GM19043 (cell line): ENCODE data around the gene CFAP68.
"Not testable (repeated sequence)": the region's sequence is repeated elsewhere in the genome, so short reads cannot be mapped to it uniquely, and the experiment has no call there.

Experiments
- ATAC-seq: cut with Tn5 transposase; IDR thresholded peaks from one replicate; pipeline ENCODE4 v1.9.1; 2021; ENCODE audit warnings: low read depth; ENCODE audit not compliant: unreplicated experiment

The CFAP68 gene

DNA sequence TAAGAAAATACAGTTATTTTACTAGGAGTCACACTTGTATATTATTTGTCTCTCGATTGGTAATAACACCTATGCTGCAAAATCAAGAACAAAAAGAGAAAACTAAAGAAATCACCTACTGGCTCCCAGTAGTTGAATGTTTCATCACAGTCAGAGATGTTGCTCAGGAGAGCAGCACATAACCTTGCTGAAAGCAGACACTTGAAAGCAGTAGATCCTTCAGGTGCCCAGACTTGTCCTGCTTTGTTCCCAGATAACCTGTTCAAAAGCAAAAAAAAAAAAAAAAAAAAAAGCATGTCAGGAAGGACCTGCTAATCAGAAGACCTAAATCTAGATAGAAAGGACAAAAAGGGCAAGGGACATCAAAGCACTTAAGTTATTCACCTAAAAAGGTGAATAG, 9.2 kb upstream of the CFAP68 start:
- ATAC-seq = no peak

DNA sequence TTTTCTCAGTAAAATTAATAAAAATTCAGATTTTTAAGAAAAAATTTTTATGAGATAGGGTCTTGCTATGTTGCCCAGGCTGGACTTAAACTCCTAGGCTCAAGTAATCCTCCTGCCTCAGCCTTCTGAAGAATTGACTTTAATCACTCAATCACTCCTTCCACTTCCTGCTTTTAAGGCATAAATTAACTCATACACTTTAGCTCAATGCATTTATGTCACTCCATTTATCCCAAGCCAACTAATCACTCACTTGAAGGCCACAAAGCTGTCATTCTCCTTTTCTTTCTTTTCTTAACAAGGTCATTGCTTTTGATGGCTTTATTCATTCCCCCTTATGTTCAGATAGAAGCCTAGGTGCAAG, 8.8 kb upstream of the CFAP68 start:
- ATAC-seq = no peak

GRCh38 chr11:111870886-111871692, 8.3 kb upstream of the CFAP68 start, which contains the start of gene ALG9:
TSS of gene ALG9 (minus strand) at chr11:111871581. CDS start at chr11:111871482, 99 bp downstream.
- peak; percentile 83 for ATAC-seq

- ATAC-seq = no peak
Observed at GRCh38 chr11:111871693-111872161, 7.6 kb upstream of the CFAP68 start.

- no peak for ATAC-seq
Observed at GRCh38 chr11:111878385-111878848, 924 bp upstream of the CFAP68 start.

DNA sequence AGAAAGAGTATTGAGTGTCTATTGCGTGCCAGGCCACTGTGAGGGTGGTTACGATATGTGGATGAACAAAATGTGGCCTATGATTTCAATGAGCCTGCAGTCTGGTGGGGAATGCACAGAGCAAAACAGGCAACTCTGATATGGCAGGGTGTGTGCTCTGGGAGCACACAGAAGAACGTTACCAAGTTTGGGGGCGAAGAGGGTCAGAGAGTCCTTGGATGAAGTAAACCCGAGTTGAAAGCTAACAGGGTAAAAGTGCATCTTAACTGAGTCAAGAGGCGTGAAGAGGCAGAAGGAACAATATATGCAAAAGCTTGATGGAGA, 258 bp downstream of the CFAP68 start:
- ATAC-seq = no peak

- ATAC-seq = no peak
Observed at GRCh38 chr11:111882202-111882601, 2.9 kb downstream of the CFAP68 start.

DNA sequence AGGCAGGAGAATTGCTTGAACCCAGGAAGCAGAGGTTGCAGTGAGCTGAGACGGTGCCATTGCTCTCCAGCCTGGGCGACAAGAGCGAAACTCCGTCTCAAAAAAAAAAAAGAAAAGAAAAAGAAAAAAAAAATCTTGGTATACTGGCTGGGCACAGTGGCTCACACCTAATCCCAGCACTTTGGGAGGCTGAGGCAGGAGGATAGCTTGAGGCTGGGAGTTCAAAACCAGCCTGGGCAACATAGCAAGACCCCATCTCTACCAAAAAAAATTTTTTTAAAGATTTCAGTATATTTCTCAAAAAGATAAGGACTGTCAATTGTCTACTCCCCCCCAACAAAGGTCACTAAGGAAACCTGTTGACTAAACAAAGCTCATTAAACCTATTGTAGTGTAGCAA, 5.7 kb downstream of the CFAP68 start:
- not testable (repeated sequence) for ATAC-seq

- no peak for ATAC-seq
Observed at GRCh38 chr11:111886032-111886431, 6.7 kb downstream of the CFAP68 start.

DNA sequence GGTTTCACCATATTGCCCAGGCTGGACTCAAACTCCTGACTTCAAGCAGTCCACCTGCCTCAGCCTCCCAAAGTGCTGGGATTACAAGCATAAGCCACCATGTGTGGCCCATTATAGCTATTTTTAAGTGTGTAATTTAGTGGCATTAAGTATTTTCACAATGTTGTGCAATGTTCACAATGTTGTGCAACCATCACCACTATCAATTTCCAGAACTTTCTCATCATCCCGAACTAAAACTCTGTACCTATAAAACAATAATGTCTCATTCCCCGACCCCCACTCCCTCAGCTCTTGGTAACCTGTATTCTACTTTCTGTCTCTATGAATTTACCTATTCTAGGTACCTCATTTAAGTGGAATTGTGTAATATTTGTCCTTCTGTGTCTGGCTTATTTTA, 7.5 kb downstream of the CFAP68 start:
- no peak for ATAC-seq

- no peak for ATAC-seq
Observed at GRCh38 chr11:111905411-111905810, 26.1 kb downstream of the CFAP68 start.

DNA sequence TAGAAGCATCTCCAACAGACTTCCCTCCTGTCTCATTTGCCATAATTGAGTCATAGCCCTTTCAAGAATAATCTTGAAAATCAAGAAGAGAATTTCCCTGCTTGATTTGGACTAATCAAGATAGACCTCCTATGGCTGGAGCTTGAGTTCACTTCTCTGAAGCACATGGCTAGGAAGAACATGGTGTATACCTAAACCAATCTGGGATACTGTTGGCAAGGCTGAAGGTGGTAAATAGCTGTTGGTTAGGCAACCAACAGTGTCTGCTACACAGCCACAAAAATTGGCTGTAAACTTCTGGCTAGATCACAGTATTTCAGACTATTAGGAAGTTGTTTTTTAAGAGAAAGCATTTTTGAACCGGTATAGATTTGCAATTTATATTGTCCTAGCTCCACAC, 27.3 kb downstream of the CFAP68 start:
- ATAC-seq = no peak

GRCh38 chr11:111908639-111909305, 29.4 kb downstream of the CFAP68 start:
- ATAC-seq = no peak

GRCh38 chr11:111909378-111909777, 30.0 kb downstream of the CFAP68 start:
- ATAC-seq = no peak

DNA sequence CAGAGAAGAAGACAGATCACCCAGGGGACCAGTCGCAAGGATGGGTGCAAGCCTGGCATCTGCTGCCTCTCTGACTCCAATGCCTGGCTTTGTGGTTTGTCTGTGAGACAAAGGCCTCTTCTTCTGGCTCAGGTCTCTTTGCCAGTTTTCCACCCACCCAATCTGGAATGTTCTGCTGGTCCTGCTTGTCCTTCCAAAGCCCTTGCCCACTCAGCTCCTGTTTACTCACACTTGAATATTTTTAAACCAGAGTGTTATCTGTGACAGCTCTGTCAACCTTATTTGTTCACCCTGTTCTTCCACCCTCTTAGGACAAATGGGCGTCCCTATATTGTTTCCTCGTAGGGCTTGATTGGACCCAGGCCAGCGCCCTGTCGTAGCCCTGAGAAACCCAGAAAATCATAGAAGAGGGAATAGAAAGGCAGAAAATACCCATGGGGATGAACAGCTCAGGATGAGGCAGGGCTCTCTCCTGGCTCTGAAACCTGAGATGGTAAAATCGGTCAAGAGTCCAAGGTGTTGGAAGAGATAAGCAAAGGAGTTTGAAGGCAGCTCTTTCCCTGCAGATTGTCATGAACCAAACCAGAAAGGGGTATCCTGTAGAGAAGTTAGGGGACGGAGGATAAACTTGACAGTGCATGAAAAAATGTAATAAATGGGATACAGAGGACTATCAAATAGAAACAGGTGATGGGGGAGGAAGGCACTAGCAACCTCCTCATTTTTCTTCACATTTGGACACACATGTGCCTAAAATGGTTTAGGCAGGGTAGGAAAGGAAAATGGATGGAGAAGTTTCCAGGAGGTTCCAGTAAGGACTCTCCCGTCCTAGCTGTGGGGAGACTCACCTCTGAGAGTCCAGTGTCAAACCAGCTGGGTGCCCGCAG, 31.6 kb downstream of the CFAP68 start:
- ATAC-seq = no peak

- no peak for ATAC-seq
Observed at GRCh38 chr11:111911563-111912401, 32.4 kb downstream of the CFAP68 start, which contains the start of gene CRYAB. TSS of gene CRYAB (minus strand) at chr11:111911770. CDS start at chr11:111911724, 46 bp downstream.

DNA sequence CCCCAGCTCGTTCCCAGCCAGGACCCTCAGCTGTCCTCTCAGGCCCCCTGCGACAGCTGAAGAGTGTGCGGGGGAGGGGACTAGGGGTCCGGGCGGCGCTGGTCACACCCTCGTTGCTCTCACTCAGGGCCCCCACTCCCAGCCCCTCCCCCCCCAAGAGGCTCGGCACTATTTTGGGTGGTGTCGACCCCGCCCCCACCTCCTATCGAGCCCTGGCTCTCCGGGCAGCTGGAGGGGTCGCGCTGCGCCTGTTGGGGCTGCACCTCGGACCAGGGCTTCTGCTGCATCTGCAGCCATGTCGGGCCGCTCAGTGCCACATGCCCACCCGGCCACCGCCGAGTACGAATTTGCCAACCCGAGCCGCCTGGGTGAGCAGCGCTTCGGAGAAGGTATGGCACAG, 33.2 kb downstream of the CFAP68 start, which contains the start of gene HSPB2:
HSPB2 (plus strand) TSS at position 200 of the 400 bp plus-strand sequence; CDS start at position 296, 96 bp downstream.
- ATAC-seq = no peak

DNA sequence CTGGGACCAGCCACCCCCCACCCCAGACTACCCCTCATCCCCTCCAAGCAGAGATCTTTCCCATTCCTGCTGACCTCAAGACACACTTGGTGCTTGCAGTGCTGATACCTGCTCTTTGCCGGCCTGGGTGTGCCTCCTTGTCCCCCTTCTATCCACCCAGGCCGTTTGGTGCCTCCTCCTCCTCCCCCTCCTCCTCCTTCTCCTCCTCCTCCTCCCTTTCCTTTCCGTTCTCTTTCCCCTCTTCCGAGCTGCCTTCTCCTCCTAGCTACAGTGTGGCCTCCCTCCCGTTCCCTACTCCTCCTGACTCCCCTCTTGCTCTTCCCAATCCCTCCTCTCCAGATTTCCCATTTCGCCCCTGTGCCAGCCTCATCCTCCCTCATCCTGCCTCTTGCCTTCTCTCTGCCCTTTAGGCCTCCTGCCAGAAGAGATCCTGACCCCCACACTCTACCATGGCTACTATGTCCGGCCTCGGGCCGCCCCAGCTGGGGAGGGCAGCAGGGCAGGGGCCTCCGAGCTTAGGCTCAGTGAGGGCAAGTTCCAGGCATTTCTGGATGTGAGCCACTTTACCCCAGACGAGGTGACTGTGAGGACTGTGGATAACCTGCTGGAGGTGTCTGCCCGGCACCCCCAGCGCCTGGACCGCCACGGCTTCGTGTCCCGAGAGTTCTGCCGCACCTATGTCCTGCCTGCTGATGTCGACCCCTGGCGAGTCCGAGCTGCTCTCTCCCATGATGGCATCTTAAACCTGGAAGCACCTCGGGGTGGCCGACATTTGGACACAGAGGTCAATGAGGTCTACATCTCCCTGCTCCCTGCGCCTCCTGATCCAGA, 33.9 kb downstream of the CFAP68 start:
- ATAC-seq = no peak

GRCh38 chr11:111913997-111914396, 34.7 kb downstream of the CFAP68 start:
- no peak for ATAC-seq
